Stimulated activated CD4-positive, alpha-beta T cell treated with anti-CD3 and anti-CD28 coated beads, Interleukin-1b, Interleukin-23, amount 100 ng/mL, for 1 hour (primary cell): ENCODE measurements around the gene VANGL1.

ENCODE experiments used
- DNase-seq, 2 donors: peaks; one replicate each; pipeline ENCODE4 v3.0.0-alpha.2; 2020; ENCODE audit warnings: low read depth in 2 of 2

Gene VANGL1

DNA sequence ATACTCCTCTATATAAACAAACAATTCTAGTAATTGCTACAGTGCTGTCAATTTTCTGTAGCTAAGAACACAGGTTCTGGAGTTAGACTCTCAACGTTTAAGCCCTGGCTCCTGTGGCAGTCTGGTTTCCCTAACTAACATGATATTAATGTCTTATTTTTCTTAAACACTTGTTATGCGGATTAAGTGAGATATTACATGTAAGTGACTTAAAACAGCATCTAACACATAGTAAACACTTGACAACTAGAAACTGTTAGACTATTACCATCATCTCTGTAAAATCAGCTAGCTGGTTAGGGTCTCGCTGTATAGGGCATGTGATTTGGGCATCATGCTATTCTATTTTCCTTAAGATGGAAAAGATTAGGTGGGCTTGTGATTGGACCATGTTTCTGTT lies 2.3 kb downstream of the VANGL1 start:
- DNase-seq = no peak

DNA sequence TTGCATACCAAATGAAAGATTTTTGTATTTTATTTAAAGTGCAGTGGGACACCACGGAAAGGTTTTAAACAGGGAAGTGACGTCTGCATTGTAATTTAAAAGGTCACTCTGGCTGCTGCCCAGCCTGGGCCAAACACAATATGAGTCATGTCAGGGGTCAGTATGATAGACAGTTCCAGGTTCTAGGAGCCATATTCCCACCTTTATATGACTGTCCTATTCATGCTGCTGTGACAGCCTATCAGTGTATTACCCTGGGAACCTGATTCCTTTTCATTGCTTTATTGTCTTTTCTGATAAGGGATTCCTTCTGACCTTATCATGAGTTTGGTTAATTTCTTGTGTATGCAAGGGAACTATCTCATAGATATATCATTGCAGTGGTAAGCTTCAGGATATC lies 5.3 kb downstream of the VANGL1 start:
- no peak for DNase-seq

DNA sequence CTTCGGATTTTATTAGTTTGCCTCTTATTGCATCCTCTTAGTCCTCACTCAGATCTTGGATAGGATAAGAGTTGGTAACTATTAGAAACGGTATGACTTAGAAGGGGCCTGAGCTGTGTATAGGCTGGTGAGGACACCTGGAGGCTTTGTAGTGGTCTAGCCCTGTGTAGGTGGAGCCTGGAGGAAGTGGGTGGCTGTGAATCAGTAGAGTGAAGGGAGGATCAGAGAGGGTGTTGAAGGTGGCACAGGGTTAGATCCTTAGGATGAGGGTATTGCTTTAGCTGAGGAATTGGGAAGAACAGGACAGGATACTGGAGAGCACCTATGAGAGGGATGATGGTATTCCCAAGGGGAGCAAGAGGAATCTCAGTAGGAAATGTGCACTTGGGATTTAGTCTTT lies 5.7 kb downstream of the VANGL1 start:
- no peak for DNase-seq

DNA sequence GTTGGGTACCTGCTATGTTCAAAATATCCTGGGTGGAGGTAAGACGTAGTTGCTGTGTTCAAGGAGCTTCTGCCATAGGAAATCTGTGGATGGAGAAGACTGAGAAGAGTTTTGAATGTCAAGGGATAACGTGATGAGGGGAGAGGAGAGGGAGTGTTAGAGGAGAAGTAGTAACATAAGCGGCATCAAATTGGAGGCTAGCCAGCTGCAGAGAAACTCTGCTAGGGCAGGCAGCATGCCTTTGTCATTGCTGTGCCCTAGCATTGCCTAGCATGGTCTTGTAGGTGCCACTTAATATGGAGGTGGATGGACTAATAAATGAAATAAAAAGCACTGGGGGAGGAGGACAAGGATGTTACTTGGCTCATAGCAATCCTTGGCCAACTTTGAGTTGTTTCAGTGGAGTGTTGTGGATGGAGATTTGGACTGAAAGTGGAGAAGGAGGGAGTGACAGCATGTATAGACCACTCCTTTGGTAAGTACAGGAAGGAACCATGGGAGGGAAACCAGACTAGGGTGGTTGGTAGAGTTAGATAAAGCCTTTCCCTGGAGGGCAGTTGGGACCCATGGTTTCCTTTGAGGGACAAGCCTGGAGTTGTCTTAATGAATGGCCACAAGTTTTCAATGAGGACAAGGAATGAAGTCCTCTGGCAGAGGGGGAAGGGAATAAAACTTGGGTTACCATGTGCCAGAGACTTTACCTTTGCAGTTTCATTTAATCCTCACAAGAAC lies 6.3 kb downstream of the VANGL1 start:
- no peak for DNase-seq

DNA sequence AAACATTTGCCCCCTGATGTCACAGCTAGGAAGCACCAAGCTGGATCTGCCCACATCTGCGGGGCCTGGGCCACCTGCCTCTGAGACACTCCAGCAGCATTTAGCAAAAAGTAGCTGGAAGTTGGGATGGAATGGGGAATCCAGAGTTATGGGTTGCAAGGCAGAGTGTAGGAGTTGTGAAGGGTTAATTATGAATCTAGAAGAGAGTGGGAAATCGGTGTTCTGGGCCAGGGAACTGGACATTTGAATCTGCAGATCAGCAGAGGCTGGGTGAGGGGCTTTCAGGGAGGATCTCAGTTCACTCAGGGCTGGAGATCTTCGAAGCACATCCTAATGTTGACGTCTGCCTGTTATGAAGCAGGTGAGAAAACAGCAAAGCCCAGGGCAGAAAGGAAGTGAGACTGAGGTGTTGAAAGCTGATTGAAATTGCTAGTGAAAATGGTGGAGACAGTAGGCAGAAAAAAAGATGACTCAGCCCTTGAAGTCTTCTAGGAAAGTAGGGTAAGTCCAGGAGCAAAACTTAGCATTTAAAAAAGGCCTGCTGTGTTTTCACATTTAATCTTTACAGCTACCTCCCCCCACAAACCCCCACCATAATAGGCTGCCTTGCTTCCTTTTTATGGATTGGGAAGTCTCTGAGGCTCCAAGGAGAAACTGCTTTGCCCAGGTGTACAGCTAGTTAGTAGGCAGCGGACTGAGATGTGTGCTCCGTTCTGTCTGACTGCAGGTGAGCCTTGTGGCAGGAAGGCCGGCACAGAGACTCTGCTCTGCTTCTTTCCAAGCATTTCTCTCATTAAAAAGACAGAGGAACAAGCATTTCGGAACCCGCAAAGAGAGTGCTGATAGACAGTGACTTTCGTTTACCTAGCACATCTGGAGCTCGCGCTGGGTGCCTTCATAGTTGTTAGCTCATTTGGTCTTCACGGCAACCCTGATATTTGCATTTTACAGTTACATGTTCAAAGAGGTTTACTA lies 7.2 kb downstream of the VANGL1 start:
- DNase-seq = no peak

DNA sequence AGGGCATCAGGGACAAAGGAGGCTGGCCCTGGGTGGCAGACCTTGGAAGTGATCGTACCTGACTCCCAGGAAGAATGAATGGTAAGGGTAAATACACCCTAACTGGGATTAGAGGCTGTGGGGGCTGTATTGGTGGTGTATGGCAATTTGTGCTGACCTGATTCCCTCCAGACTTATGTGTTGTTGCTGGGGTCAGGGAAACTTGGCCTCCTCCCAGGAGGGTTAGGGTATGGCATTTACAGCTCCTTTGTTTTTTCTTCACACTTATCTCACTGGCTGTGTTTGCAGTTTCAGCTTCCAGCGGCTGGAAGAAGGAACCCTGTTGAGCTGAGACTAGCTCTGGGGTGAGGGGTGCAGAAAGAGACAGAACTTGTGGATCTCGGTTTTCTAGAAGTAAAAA lies 8.2 kb downstream of the VANGL1 start:
- DNase-seq = no peak

DNA sequence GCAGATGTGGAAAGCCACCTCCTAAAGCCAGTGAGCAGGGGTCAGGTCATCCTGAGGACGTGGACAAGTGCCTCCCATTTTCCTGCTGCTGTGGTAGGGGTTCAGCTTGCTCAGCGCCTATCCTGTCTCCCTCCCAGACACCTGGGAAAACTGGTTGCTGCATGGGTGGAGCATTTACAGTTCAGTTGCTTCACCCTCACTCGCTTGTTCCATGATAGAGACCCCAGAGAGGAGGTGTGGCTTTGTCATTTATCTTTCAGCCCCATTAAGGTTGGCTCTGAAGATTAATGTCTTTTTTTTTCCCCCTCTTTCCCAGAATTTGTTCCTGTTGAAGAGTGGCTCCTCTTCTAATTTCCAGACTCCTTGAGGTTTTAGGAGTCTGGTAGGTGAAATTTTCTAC lies 9.2 kb downstream of the VANGL1 start:
- DNase-seq = no peak

DNA sequence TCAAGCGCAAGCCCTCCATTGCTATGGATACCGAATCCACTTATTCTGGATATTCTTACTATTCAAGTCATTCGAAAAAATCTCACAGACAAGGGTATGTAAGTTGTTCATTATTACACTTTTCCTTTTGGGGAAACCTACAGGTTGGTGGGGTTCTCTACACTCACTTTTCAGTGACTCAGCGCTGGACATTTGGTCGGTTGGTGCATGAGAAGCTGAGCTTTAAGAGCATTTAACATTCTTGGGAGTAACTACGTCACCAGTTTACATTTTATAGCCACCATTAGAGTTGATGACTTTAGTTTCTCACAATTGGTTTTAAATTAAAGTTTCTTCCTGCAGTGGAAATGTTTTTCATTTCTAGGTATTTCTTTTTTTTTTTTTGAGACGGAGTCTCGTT lies 9.6 kb downstream of the VANGL1 start:
- no peak for DNase-seq

DNA sequence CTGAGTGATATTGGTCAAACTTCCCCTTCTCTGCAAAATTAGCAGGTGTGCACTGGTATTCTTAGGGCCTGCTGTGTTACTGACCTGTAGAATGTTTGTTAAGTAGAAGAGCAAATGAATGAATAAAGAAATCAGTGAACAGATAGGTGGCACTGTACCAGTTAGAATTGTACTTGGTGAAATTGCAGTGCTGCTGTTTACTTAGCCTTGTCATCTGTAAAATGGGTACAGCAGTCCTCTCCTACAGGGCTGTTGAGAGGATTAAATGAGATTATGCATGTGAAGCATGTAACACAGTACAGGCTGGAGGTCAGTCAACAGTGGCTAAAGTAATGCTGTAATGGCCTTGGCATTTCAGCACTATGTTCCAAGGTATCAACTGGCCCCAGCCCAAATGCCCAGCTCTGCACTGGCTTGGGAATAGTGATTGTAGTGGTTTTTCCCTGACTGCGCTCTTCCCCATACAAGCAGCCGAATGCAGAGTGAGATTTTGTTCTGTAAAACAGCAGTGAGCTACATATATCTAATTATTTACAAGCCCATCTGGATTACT lies 10.5 kb downstream of the VANGL1 start:
- DNase-seq = no peak

DNA sequence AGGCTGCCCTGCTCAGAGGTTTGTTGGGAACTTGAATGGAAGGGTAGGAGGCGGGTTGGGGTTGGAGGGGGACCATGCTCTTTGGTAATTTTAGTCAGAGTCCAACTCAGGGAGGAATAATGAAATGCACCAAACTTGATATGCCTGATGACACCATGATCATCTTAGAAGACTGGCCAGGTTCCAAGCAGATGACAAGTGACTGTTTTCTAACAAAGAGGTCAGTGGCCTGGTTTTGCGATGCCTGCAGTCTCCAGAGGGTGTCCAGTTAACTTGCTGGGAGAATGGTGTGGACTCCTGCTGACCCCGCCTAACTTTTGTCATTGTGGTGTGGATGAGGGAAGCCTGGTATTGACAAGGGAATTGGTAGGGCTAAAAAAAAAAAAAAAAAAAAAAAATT lies 12.4 kb downstream of the VANGL1 start:
- DNase-seq = no peak

DNA sequence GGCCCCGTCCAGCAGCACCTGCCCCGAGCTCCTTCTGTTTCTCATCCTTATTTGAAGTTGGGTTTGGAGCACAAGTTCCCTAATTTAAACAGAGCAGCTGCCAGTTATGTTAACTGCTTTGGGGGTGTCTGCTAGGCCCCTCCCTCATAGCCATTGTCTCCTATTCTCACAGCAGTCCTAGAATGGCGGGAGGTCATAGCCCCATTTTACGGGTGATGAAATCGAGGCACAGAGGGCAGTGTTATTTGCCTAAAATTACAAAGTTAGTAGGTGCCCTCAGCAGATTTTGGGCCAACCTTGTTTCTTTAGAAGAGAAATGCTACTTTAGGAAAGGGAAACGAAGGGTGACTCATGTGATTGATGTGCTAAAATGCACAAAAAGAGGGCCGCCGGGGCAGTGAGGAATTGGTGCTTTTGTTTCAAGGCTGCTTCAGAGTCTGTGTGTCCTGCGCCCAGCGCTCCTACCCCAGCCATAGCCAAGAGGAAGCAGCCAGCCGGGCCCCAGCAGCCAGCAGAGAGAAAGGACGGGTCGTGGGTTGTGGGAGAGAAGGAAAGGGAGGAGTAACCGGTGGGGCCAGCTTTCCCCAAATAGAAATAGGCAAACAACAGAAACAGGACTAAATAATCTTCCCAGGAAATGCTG lies 13.0 kb downstream of the VANGL1 start:
- no peak for DNase-seq

DNA sequence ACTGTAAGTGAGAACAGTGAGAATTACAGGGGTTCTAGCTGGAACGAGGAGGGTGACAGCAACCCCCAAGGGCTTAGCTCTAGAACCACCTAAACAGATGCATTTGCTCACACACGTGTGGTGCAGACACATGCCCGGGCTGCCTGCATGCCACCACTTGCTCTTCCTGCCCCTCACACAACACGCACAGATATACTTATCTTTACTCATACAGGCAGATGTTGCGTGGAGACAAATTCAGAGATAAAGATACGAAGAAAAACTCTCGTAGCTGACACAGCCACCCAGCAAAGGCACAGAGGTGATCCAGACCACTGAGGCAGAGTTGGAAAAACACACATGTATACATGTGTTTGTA lies 13.5 kb downstream of the VANGL1 start:
- no peak for DNase-seq

DNA sequence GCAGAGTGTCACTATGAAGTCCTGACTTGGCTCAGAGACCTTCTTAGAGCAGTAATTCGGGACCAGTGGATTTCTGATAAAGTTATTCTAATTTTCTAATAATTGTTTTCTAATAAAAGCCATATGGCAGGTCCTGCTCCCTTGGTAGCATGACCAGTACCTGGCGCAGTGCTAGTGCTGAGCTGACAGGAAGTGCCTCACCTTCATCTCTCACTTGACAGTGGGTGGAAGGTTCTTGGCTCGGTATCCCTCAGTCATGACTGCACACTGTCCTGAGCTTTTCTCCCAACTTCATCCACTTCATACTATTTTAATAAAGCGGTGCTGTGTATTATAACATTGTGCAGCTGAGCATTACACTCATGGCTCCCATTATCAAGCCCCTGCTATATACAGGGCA lies 14.1 kb downstream of the VANGL1 start:
- no peak for DNase-seq

DNA sequence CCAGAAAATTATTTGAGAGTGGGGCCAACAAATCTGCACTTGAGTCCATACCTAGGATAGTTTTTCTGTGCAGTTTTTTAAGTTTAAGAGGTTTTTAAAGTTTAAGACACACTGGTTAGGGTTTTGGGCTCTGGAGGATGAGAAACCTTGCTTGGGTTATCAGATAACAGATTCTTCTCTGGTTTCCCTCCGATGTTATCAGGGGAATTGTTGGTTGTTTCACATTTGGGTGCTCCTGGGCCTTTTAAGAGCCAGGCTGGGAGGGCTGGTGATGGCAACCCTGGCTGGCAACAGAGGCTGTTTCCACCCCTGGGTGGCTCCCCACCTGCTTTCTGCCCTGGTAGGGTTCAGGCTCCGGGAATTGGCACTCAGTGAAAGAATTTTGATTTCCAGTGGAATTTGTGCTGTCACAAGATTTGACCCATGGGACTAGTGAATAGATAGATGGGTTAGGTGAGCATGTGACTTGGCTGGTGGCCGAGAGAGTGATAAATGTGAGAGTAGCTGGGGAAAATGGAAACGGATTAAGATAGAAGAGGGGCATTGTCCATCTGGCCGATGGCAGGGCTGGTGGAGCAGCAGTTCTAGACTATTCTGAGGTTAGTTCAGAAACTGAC lies 14.8 kb downstream of the VANGL1 start:
- DNase-seq = no peak

DNA sequence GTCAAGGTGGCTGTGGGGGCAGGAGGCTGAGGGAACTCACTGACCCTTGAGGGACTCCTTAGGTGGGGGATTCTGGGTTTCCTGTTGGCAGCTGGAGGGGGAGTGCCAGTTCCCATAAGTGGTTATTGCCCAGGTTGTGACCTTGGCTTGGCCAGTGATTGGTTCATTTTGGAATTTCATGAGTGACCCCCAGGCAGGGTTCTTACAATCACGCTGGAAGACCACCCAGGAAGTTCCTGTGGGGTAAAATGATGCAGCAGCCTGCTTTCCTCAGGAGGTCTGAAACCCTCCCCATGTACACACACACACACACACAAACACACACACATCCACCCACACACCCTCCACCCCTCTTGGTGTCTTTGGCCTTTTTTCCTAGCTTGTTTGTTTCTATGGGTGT lies 16.9 kb downstream of the VANGL1 start:
- no peak for DNase-seq

DNA sequence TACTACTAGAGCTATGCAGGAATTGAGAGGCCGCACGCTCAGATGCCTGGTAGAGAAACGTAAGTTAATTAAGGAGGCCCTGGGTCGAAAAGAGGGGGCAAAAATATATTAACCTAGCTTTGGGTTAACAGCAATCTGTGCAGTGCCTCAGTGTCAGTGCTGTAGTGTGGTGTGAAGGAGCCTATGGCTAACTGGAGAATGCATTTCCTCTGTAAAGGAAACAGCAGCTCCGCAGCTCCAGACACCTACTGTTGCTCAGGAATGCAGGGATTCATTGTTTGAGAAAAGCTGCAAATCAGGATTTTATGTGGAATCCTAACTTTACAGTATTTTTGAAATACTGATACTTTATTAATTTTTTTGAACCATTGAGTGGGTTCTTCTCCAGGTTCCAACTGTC lies 18.4 kb downstream of the VANGL1 start:
- no peak for DNase-seq

DNA sequence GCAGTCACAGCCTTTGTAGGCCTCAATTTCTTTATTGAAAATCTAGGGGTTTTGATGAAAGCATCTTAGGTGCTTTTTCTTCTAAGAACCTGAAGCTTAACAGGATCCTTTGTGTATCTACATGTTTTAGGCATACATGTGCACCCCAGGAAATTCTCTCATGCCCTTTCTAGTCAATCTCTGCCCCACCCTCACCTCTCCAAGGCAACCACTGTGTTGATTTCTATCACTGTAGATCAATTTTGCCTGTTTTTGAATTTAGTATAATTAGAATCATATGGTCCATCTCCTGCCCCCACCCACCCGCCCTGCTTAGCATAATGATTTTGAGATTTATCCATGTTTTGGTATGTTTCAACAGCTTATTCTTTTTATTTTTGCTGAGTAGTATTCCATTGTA lies 19.4 kb downstream of the VANGL1 start:
- no peak for DNase-seq

DNA sequence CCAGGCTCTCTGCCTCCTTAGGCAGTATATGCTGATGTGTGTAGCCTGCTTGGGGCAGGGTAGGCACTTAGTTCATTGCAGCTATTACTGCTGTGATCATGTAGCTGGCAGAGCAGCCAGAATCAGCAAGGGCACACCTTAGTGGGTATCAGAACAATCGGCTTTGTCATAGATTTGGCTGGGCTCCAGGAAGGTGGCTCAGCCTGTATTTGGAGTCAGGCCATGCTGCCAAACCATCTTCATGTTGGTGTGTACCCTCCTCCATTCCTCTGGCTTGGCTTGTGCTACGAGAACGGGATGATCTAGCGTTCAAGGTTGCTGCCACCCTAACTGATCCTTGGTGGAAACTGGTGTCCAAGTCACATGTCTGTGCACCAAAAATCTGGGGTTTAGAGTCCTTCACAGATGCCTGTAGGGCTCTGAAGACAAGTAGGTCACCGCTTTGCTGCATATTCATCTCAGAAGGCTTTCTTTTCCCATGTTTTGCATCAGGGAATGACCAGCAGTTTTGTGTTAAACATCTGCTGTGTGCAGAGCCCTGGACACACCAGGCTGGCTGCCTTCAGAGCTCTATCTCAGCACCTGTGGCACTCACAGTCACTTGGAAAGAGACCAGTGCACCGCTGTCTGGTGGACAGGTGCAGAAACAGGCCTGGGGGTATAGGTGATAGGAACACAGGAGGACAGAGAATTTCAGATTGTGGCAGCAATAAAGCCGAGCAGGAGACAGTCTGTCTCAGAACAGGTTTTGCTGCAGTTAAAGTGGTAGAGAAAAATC lies 23.7 kb downstream of the VANGL1 start:
- no peak for DNase-seq

DNA sequence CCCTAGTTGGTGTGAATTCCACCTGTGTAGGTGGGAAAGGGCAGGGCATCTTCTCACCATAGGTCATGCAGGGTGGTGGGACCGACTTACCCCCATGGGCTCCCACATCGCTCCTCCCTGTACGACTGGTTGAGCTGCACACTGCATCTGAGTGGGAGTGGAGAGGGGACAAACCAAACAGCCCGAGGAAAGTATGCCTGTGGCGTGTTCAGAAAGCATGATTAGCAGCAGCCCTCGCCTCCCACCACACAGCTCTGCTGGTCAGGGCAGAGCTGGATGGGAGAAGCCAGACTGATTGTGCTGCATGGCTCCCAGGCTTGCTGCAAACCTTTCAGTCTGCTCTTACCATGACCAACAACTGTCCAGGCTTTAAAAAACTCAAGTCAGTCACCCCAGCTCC lies 24.4 kb downstream of the VANGL1 start:
- DNase-seq = no peak

DNA sequence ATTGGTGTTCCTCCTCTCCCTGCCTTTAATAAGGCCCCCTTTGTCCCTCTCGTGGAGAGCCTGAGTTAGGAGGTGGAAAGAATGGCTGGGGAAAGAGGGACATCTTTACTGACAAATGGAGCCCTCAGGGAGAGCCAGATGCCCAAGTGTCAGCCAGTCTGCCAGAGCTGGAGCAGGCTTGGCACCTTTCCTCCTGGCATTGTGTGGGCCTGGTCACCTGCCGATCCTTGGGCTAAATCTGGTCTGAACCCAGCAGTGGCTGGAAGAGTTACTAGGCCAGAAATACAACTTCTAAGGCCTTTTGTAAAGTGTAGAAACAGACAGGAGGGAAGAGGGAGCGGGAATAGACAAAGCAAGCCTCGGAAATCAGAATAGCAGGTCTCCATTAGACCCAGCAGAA lies 24.9 kb downstream of the VANGL1 start:
- DNase-seq = no peak

DNA sequence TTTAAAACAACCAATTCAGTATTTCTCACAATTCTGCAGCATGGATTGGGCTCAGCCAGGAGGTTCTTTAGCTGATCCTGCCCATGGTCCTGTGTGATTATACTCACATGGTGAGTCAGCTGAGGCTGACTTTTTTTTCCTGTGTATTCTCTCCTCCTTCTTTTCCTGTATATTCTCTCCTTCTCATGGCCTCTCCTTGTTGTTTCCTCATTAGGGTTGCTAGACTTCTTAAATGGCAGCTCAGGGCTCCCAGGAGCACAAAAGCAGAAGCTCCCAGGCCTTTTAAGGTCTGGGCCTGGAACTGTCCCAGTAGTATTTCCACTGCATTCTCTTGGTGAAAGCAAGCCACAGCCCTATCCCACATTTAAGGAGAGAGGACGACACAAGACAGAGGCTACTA lies 26.8 kb downstream of the VANGL1 start:
- no peak for DNase-seq
